Endothelial cell of umbilical vein (primary cell): ENCODE data around the gene TRPM7. TPM values are rescaled to one million over a fixed set of nuclear protein-coding genes. Genes with fewer than 3 reads are reported as not detected.

ENCODE experiments used
- BruUV-seq: library from RNA; stranded (reverse); fragments of 400-500 nt; replicated peaks from 2 replicates; lab custom pipeline; 2021; lab: Mats Ljungman, UMichigan
- CTCF ChIA-PET: fragments of 300-600, 350-600 bp; sonication (Branson Sonifier 250); formaldehyde crosslinking; loops from one replicate; lab custom pipeline; 2021; ENCODE audit warnings: antibody characterized with exemption, inconsistent platforms; lab: Charles Lee
- POLR2A ChIA-PET: fragments of 300-600, 350-600 bp; sonication (Branson Sonifier 250); formaldehyde crosslinking; loops from one replicate; lab custom pipeline; 2021; ENCODE audit warnings: antibody characterized with exemption, inconsistent platforms; lab: Charles Lee
- DNase-seq: peaks from one replicate; pipeline ENCODE4 v3.0.0-alpha.2; 2011; ENCODE audit warnings: low read depth, low spot score
- FAIRE-seq: peaks from 2 replicates; lab custom pipeline; 2011; peaks lifted over from hg19 to GRCh38; lab: Jason Lieb, UNC
- H2AFZ ChIP-seq: 2 replicates; pipeline ENCODE4 v1.6.0; 2012; ENCODE audit warnings: low read depth, low read length, control low read depth, inconsistent platforms
- H3K27ac ChIP-seq: 2 replicates; pipeline ENCODE4 v1.5.1; 2011; ENCODE audit warnings: low read depth, mild to moderate bottlenecking, control low read depth, low read length, moderate library complexity; ENCODE audit not compliant: insufficient read depth
- H3K27me3 ChIP-seq, 2 experiments: 2 replicates each; pipeline versions ENCODE4 v1.6.0 to v1.6.1; 2011; ENCODE audit warnings: low read length in 2 of 2, mixed read lengths in 1 of 2; ENCODE audit not compliant: control insufficient read depth in 2 of 2, insufficient read depth in 2 of 2
- H3K36me3 ChIP-seq, 2 experiments: 2 replicates in 1 of 2; 3 replicates in 1 of 2; pipeline ENCODE4 v1.5.1; 2011; ENCODE audit warnings: low read length in 2 of 2, mild to moderate bottlenecking in 1 of 2, moderate library complexity in 1 of 2; ENCODE audit not compliant: control insufficient read depth in 2 of 2, insufficient read depth in 2 of 2; ENCODE audit errors: extremely low read depth in 1 of 2
- H3K4me1 ChIP-seq: 3 replicates; pipeline ENCODE4 v1.5.1; 2011; ENCODE audit warnings: mild to moderate bottlenecking, low read length; ENCODE audit not compliant: control insufficient read depth, insufficient read depth; ENCODE audit errors: extremely low read depth
- H3K4me2 ChIP-seq: 2 replicates; pipeline ENCODE4 v1.6.1; 2011; ENCODE audit warnings: low read length, control low read depth, mixed read lengths; ENCODE audit not compliant: insufficient read depth
- H3K4me3 ChIP-seq, 3 experiments: fragments of 200-600 bp in 1 of 3; sonication (generic), shearing (Covaris generic) in 1 of 3; replicated peaks in 1 of 3; 2 replicates each; pipeline ENCODE4 v1.5.1; 2011 to 2016; ENCODE audit warnings: control low read depth in 3 of 3, low read length in 3 of 3, mild to moderate bottlenecking in 2 of 3, inconsistent platforms in 1 of 3, low read depth in 1 of 3, moderate library complexity in 1 of 3; ENCODE audit not compliant: insufficient read depth in 1 of 3
- H3K79me2 ChIP-seq: 2 replicates; pipeline ENCODE4 v1.6.0; 2012; ENCODE audit warnings: low read length, inconsistent platforms; ENCODE audit not compliant: control insufficient read depth, insufficient read depth
- H3K9ac ChIP-seq: replicated peaks from 2 replicates; pipeline ENCODE3; 2011; ENCODE audit warnings: low read length, control low read depth; ENCODE audit not compliant: insufficient read depth; ENCODE audit errors: extremely low read depth
- H3K9me1 ChIP-seq: replicated peaks from 3 replicates; pipeline ENCODE4 v1.6.0; 2011; ENCODE audit warnings: mild to moderate bottlenecking, low read length; ENCODE audit not compliant: control insufficient read depth, insufficient read depth; ENCODE audit errors: extremely low read depth
- H3K9me3 ChIP-seq: replicated peaks from 2 replicates; pipeline ENCODE4 v1.5.1; 2012; ENCODE audit warnings: low read length, inconsistent platforms; ENCODE audit not compliant: control insufficient read depth, insufficient read depth
- H4K20me1 ChIP-seq: replicated peaks from 2 replicates; pipeline ENCODE3; 2011; ENCODE audit warnings: mild to moderate bottlenecking, low read length; ENCODE audit not compliant: control insufficient read depth, insufficient read depth; ENCODE audit errors: extremely low read depth
- EZH2 ChIP-seq: IDR thresholded peaks from 2 replicates; pipeline ENCODE4 v1.6.1; 2012; ENCODE audit warnings: borderline replicate concordance, low read depth, mild to moderate bottlenecking, moderate library complexity, low read length, inconsistent platforms; ENCODE audit not compliant: severe bottlenecking
- FOS ChIP-seq: IDR thresholded peaks from 2 replicates; pipeline ENCODE4 v1.6.1; 2011; ENCODE audit warnings: mild to moderate bottlenecking, low read length, moderate library complexity, borderline replicate concordance; ENCODE audit not compliant: insufficient read depth
- GATA2 ChIP-seq: IDR thresholded peaks from 2 replicates; pipeline ENCODE4 v1.7.0; 2011; ENCODE audit warnings: low read depth, mild to moderate bottlenecking, moderate library complexity, mixed read lengths, low read length; ENCODE audit not compliant: insufficient read length, insufficient read depth
- JUN ChIP-seq: IDR thresholded peaks from 2 replicates; pipeline ENCODE4 v1.6.1; 2011; ENCODE audit warnings: borderline replicate concordance, low read depth; ENCODE audit not compliant: insufficient read length, insufficient read depth
- MAX ChIP-seq: IDR thresholded peaks from 2 replicates; pipeline ENCODE4 v1.6.1; 2011; ENCODE audit not compliant: insufficient read depth, insufficient read length
- MYC ChIP-seq: IDR thresholded peaks from one replicate; pipeline ENCODE4 v1.6.1; 2011; ENCODE audit warnings: mild to moderate bottlenecking, low read depth, low read length
- POLR2A ChIP-seq: IDR thresholded peaks from 2 replicates; pipeline ENCODE4 v1.6.1; 2012; ENCODE audit warnings: low read depth, mild to moderate bottlenecking, control low read depth, low read length
- POLR2AphosphoS5 ChIP-seq: IDR thresholded peaks from 2 replicates; pipeline ENCODE4 v1.6.1; 2012; ENCODE audit warnings: low read depth, mild to moderate bottlenecking, control low read depth, low read length, moderate library complexity; ENCODE audit not compliant: insufficient read depth
- dilution Hi-C: fragments of 300-500 bp; cut with MboI; formaldehyde crosslinking; loops from one replicate; pipeline ENCODE4 v1.15.0; 2019; ENCODE audit warnings: low sequenced_read_pairs; ENCODE audit not compliant: extremely low pct_ligation_motif_present
- intact Hi-C: fragments of 100-400 bp; cut with micrococcal nuclease; formaldehyde crosslinking; loops from one replicate; pipeline ENCODE4 v1.10.0; 2022
- polyA plus RNA-seq, 4 experiments: library from polyadenylated mRNA; depleted of rRNA in 3 of 4; stranded (reverse) in 3 of 4; unstranded in 1 of 4; fragments of >200 nt; gene quantifications; 2 replicates each; pipeline versions ENCODE4 v1.2.1 to v1.2.3, GENCODE V29; 2011 to 2012; ENCODE audit warnings: missing spikeins in 1 of 4
- total RNA-seq: library from RNA; stranded (reverse); gene quantifications from 2 replicates; pipeline ENCODE4 v1.2.3, GENCODE V29; 2021
- TF ChIP-seq, protein P1 (sequence below), 2 donors: IDR thresholded peaks; 1 replicate in 1 of 2; 2 replicates in 1 of 2; pipeline ENCODE4 v1.5.1; 2011; ENCODE audit warnings: low read length in 2 of 2, mild to moderate bottlenecking in 2 of 2, moderate library complexity in 2 of 2, control low read depth in 1 of 2, inconsistent platforms in 1 of 2, low read depth in 1 of 2; ENCODE audit not compliant: insufficient read depth in 1 of 2; ENCODE audit errors: extremely low read depth in 1 of 2

Gene TRPM7
- total and polyA plus RNA-seq, 2 donors (not counting 3 experiments of a cell fraction or from before 2014, with no cell fraction given) = 6.4 to 34.8 TPM

GRCh38 chr15:50652671-50653070 is 33.9 kb downstream of the TRPM7 start:
- DNase-seq (no peak), FAIRE-seq (no peak)
- intact Hi-C loops (no loop called here), dilution Hi-C loops (no loop called here)
- no TSS peak for BruUV-seq
- no peaks in the 10 kb centered on the region for H3K9me3 ChIP-seq
- H3K27ac ChIP-seq = no peak overlapping the region
- H3K9ac ChIP-seq = no peak overlapping the region
- no peak overlapping the region for H3K4me2 ChIP-seq
- no peak overlapping the region for H2AFZ ChIP-seq
- H3K79me2 ChIP-seq = peaks cover 1% of the 10 kb centered on the region
- H3K4me1 ChIP-seq = no peaks in the 10 kb centered on the region
- H4K20me1 ChIP-seq = no peaks in the 10 kb centered on the region
- no peaks in the 10 kb centered on the region for H3K27me3 ChIP-seq
- POLR2A ChIA-PET = no interaction called here
- TF ChIP-seq GATA2 = no peak
- no peak for TF ChIP-seq FOS
- TF ChIP-seq MAX = no peak
- TF ChIP-seq POLR2AphosphoS5 = no peak
- TF ChIP-seq, protein P1, sequence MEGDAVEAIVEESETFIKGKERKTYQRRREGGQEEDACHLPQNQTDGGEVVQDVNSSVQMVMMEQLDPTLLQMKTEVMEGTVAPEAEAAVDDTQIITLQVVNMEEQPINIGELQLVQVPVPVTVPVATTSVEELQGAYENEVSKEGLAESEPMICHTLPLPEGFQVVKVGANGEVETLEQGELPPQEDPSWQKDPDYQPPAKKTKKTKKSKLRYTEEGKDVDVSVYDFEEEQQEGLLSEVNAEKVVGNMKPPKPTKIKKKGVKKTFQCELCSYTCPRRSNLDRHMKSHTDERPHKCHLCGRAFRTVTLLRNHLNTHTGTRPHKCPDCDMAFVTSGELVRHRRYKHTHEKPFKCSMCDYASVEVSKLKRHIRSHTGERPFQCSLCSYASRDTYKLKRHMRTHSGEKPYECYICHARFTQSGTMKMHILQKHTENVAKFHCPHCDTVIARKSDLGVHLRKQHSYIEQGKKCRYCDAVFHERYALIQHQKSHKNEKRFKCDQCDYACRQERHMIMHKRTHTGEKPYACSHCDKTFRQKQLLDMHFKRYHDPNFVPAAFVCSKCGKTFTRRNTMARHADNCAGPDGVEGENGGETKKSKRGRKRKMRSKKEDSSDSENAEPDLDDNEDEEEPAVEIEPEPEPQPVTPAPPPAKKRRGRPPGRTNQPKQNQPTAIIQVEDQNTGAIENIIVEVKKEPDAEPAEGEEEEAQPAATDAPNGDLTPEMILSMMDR (IDR thresholded peaks at IDR 0.05; ENCODE audit: extremely low read depth in 1 of 2, insufficient read depth in 1 of 2, low read depth in 1 of 2, low read length in 2 of 2) = no peak
- TF ChIP-seq JUN = no peak
- no peak for TF ChIP-seq EZH2
- TF ChIP-seq POLR2A = no peak
- no peak for TF ChIP-seq MYC
- peaks cover 8 to 9% of the 10 kb centered on the region in 2 experiments for H3K36me3 ChIP-seq
- no peaks in the 10 kb centered on the region for H3K9me1 ChIP-seq
- CTCF ChIA-PET = interaction anchor here (0.7 kb wide), 1 partner anchor 30 kb away, joined by 4 read pairs; no protein-coding TSS in a partner anchor
- H3K4me3 ChIP-seq = no peak overlapping the region
